AG09319 (cell line): ENCODE measurements around the gene C1orf53.

Source experiments
- DNase-seq: peaks from one replicate; pipeline ENCODE4 v3.0.0-alpha.2; 2010; ENCODE audit warnings: low read depth; ENCODE audit errors: extremely low read depth
- TF ChIP-seq, protein P1 (sequence below): IDR thresholded peaks from 2 replicates; pipeline ENCODE4 v1.5.1; 2011; ENCODE audit warnings: low read depth, mild to moderate bottlenecking, inconsistent platforms, low read length, moderate library complexity

The C1orf53 gene

DNA sequence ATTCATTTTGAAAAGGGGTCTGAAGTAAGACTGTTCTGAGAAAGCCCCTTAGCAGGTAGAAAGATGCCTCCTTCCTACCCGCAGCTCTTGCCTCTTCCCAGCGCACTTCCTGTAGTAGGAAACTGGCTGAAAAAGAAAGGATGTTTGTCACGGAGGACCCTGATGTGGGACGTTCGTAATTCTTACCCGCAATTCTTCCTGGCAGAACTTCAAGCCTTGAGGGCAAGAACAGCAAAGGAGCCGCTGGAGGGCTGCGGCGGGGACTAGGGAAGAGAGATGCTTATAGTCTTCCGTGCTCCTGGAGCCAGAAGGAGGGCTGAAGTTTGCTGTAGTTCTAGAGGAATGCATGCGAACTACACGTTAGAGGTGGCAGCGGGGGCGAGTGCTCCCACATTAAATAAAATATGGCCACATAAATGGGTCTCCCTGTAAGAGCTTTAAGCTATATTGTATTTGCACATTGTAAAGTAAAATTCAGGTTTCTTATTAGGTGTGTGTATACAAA, 6.3 kb downstream of the C1orf53 start:
- TF ChIP-seq, protein P1, sequence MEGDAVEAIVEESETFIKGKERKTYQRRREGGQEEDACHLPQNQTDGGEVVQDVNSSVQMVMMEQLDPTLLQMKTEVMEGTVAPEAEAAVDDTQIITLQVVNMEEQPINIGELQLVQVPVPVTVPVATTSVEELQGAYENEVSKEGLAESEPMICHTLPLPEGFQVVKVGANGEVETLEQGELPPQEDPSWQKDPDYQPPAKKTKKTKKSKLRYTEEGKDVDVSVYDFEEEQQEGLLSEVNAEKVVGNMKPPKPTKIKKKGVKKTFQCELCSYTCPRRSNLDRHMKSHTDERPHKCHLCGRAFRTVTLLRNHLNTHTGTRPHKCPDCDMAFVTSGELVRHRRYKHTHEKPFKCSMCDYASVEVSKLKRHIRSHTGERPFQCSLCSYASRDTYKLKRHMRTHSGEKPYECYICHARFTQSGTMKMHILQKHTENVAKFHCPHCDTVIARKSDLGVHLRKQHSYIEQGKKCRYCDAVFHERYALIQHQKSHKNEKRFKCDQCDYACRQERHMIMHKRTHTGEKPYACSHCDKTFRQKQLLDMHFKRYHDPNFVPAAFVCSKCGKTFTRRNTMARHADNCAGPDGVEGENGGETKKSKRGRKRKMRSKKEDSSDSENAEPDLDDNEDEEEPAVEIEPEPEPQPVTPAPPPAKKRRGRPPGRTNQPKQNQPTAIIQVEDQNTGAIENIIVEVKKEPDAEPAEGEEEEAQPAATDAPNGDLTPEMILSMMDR: no peak
- no peak for DNase-seq

- DNase-seq: no peak
These were observed 7.0 kb downstream of the C1orf53 start for GRCh38 chr1:197909384-197909783.

DNA sequence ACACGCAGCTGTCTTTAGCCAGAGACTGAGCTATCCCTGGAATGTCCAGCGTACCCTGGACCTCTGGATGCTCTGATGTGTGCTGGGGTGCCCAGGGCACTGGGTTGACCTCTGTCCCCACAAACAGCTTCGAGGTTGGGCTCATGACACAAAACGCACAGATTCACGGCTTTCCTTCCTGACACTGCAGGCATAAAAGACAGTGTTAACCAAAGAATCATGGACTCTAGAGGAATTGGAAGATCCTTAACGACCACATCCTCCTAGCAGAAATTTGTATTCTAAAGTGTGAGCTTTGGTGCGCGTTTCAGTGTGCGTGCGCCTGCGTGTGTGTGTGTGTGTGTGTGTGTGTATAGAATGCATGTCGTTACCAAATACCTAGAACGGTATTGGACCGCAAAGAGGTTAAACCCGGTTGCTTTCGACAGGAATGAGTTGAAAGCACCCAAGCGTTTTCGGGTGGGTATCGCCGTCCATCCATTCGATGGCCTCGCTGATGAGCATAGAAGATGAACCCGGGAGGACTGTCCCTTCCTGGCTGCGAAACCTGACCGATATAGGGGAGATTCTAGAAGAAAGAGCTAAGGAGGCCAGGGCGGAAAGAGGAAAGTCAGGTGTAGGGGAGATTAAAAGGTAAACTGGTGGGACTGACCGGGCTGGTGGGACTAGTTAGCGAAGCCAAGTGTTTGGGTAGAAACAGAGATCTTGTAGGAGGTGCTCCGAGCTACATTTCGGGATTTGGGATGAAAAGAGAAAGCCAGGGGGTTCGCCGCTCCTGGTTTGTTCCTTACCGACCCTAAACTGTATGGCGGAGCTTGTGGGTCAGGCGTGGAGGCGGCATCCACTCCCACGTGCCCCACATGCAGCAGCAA, 7.9 kb downstream of the C1orf53 start:
- no peak for DNase-seq
- TF ChIP-seq, protein P1: no peak

More at GRCh38 chr1:197909384-197909783, 7.0 kb downstream of the C1orf53 start:
- TF ChIP-seq, protein P1: no peak

- no peak for DNase-seq
- TF ChIP-seq, protein P1: no peak
These were observed 8.9 kb downstream of the C1orf53 start for GRCh38 chr1:197911111-197911856.

GRCh38 chr1:197911857-197912696, 9.6 kb downstream of the C1orf53 start:
- DNase-seq: no peak
- TF ChIP-seq, protein P1: no peak

GRCh38 chr1:197912739-197913494, 10.5 kb downstream of the C1orf53 start:
- TF ChIP-seq, protein P1: no peak
- DNase-seq: no peak
